HL-60 (cell line): ENCODE measurements around the gene CBFA2T2.

Experiments
- CTCF ChIP-seq: IDR thresholded peaks from one replicate; pipeline ENCODE4 v1.5.1; 2011; ENCODE audit warnings: low read length, control low read depth, inconsistent platforms; ENCODE audit not compliant: insufficient read depth
- POLR2AphosphoS5 ChIP-seq: IDR thresholded peaks from 2 replicates; pipeline ENCODE4 v1.6.1; 2012; ENCODE audit warnings: low read depth

- TF ChIP-seq POLR2AphosphoS5, result no peak
- TF ChIP-seq CTCF, result no peak
Observed at GRCh38 chr20:33515569-33516216, 25.8 kb downstream of the CBFA2T2 start.
